Superior temporal gyrus (tissue), 1 donor: Measurements from ENCODE around the gene NPTX1.

ENCODE experiments used
- DNase-seq: peaks from one replicate; pipeline ENCODE4 v3.0.0-alpha.2; 2016; ENCODE audit errors: extremely low spot score

Gene NPTX1

GRCh38 chr17:80428363-80428762 is 48.0 kb downstream of the NPTX1 start:
- DNase-seq: no peak

GRCh38 chr17:80427366-80428282 is 48.8 kb downstream of the NPTX1 start:
- DNase-seq: no peak

- DNase-seq: peak; percentile 81
Observed at GRCh38 chr17:80426671-80427326, 49.6 kb downstream of the NPTX1 start.

GRCh38 chr17:80425835-80426426 is 50.5 kb downstream of the NPTX1 start:
- DNase-seq: no peak

- DNase-seq: no peak
Observed at GRCh38 chr17:80424878-80425765, 51.3 kb downstream of the NPTX1 start.

- DNase-seq: no peak
Observed at GRCh38 chr17:80424261-80424660, 52.1 kb downstream of the NPTX1 start.

- DNase-seq: no peak
Observed at GRCh38 chr17:80423536-80424225, 52.7 kb downstream of the NPTX1 start.

GRCh38 chr17:80422981-80423380 is 53.4 kb downstream of the NPTX1 start:
- DNase-seq: no peak

GRCh38 chr17:80422276-80422675 is 54.1 kb downstream of the NPTX1 start:
- no peak for DNase-seq

- no peak for DNase-seq
Observed at GRCh38 chr17:80421381-80422090, 54.9 kb downstream of the NPTX1 start.

- DNase-seq: no peak
Observed at GRCh38 chr17:80419255-80419654, 57.2 kb downstream of the NPTX1 start.

GRCh38 chr17:80418589-80418988 is 57.8 kb downstream of the NPTX1 start:
- no peak for DNase-seq
